ENCODE results near the gene HSDL2. TPM values are rescaled to one million over a fixed set of nuclear protein-coding genes. Genes with fewer than 3 reads are reported as not detected.

The HSDL2 gene
- total and polyA plus RNA-seq, 3 experiments from 2014 or later, result 14.9 to 17.9 (median 17.0) TPM

- Histone ChIP-seq H3K9me3 (ENCODE audit: low read length) (peaks cover 5% of the 10 kb centered on the region), H3K27ac (ENCODE audit: low read depth, low read length) (no peak overlapping the region), H3K4me3 (ENCODE audit: low read length) (no peak overlapping the region), H3K27me3 (ENCODE audit: insufficient read depth, low read length, poor library complexity, severe bottlenecking) (no peaks in the 10 kb centered on the region), H3K4me1 (ENCODE audit: insufficient read depth, low read length) (no peaks in the 10 kb centered on the region), H3K36me3 (ENCODE audit: insufficient read depth, low read length) (no peaks in the 10 kb centered on the region)
- H3K4me1 Mint-ChIP-seq, result peaks cover 0 to 12% (median 1%) of the 10 kb centered on the region in 3 donors
- H3K27me3 Mint-ChIP-seq, result no peaks in the 10 kb centered on the region
- DNase-seq, result no peak
- no peak overlapping the region for H3K4me3 Mint-ChIP-seq
- peaks cover 8 to 27% (median 19%) of the 10 kb centered on the region in 3 donors for H3K36me3 Mint-ChIP-seq
- ChIA-PET CTCF (no interaction called here), POLR2A (no interaction called here)
- H3K27ac Mint-ChIP-seq, result peak overlapping the region in 2 of 8 donors; percentile 13 to 29
- peaks cover 15 to 27% (median 23%) of the 10 kb centered on the region in 5 donors for H3K9me3 Mint-ChIP-seq
Observed at GRCh38 chr9:112493393-112494137, 113.7 kb downstream of the HSDL2 start.

DNA sequence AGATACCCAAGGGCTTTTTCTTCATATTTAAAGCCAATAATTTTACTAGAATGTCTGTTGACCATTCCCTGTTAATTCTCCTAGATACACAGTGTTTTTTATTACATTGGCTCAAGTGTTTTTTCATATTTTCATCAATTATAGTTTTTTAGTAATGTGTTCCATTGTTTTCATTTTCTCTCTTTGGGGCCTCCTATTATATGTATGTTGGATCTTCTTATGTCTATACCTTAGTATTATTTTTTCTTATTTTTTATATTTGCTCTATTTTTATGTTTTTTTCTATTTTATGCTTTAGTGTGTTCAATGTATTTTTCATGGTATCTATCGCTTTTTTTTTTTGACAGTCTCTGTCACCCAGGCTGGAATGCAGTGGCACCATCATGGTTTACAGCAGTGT is 114.2 kb downstream of the HSDL2 start:
- POLR2A ChIA-PET, result no interaction called here
- Histone ChIP-seq H3K9me3 (ENCODE audit: low read length) (peaks cover 5% of the 10 kb centered on the region), H3K4me1 (ENCODE audit: insufficient read depth, low read length) (no peaks in the 10 kb centered on the region), H3K4me3 (ENCODE audit: low read length) (no peak overlapping the region), H3K27ac (ENCODE audit: low read depth, low read length) (no peak overlapping the region), H3K36me3 (ENCODE audit: insufficient read depth, low read length) (no peaks in the 10 kb centered on the region), H3K27me3 (ENCODE audit: insufficient read depth, low read length, poor library complexity, severe bottlenecking) (no peaks in the 10 kb centered on the region)
- Mint-ChIP-seq H3K36me3 (peaks cover 8 to 27% (median 19%) of the 10 kb centered on the region in 3 donors), H3K9me3 (peaks cover 15 to 27% (median 23%) of the 10 kb centered on the region in 5 donors), H3K4me3 (no peak overlapping the region), H3K27ac (no peak overlapping the region), H3K27me3 (no peaks in the 10 kb centered on the region), H3K4me1 (peaks cover 0 to 8% (median 1%) of the 10 kb centered on the region in 3 donors)
- CTCF ChIA-PET, result no interaction called here
- DNase-seq, result no peak

GRCh38 chr9:112495614-112496013 is 115.7 kb downstream of the HSDL2 start:
- H3K36me3 Mint-ChIP-seq, result peaks cover 8 to 27% (median 19%) of the 10 kb centered on the region in 3 donors
- H3K4me3 Mint-ChIP-seq, result no peak overlapping the region
- no peaks in the 10 kb centered on the region for H3K4me1 Mint-ChIP-seq
- H3K27ac Mint-ChIP-seq, result no peak overlapping the region
- no peaks in the 10 kb centered on the region for H3K4me1 ChIP-seq (ENCODE audit: insufficient read depth, low read length)
- no peaks in the 10 kb centered on the region for H3K36me3 ChIP-seq (ENCODE audit: insufficient read depth, low read length)
- no peaks in the 10 kb centered on the region for H3K27me3 ChIP-seq (ENCODE audit: insufficient read depth, low read length, poor library complexity, severe bottlenecking)
- ChIA-PET CTCF (interaction anchor here (1.0 kb wide), 1 partner anchor 52 kb away, joined by 3 read pairs; no protein-coding TSS in a partner anchor), POLR2A (no interaction called here)
- H3K4me3 ChIP-seq (ENCODE audit: low read length), result no peak overlapping the region
- H3K9me3 ChIP-seq (ENCODE audit: low read length), result peaks cover 5% of the 10 kb centered on the region
- no peak for DNase-seq
- H3K27me3 Mint-ChIP-seq, result no peaks in the 10 kb centered on the region
- no peak overlapping the region for H3K27ac ChIP-seq (ENCODE audit: low read depth, low read length)
- H3K9me3 Mint-ChIP-seq, result peaks cover 15 to 27% (median 23%) of the 10 kb centered on the region in 5 donors

- Histone ChIP-seq H3K9me3 (ENCODE audit: low read length) (peaks cover 5% of the 10 kb centered on the region), H3K4me3 (ENCODE audit: low read length) (no peak overlapping the region), H3K27me3 (ENCODE audit: insufficient read depth, low read length, poor library complexity, severe bottlenecking) (no peaks in the 10 kb centered on the region), H3K36me3 (ENCODE audit: insufficient read depth, low read length) (no peaks in the 10 kb centered on the region), H3K4me1 (ENCODE audit: insufficient read depth, low read length) (no peaks in the 10 kb centered on the region), H3K27ac (ENCODE audit: low read depth, low read length) (no peak overlapping the region)
- H3K4me3 Mint-ChIP-seq, result no peak overlapping the region
- CTCF ChIA-PET, result interaction anchor here (1.0 kb wide), 1 partner anchor 53 kb away, joined by 3 read pairs; no protein-coding TSS in a partner anchor
- no peaks in the 10 kb centered on the region for H3K27me3 Mint-ChIP-seq
- H3K9me3 Mint-ChIP-seq, result peaks cover 15 to 27% (median 23%) of the 10 kb centered on the region in 5 donors
- no peaks in the 10 kb centered on the region for H3K4me1 Mint-ChIP-seq
- H3K36me3 Mint-ChIP-seq, result peaks cover 8 to 27% (median 19%) of the 10 kb centered on the region in 3 donors
- no peak for DNase-seq
- POLR2A ChIA-PET, result no interaction called here
- H3K27ac Mint-ChIP-seq, result no peak overlapping the region
Observed at GRCh38 chr9:112496074-112496722, 116.3 kb downstream of the HSDL2 start.

DNA sequence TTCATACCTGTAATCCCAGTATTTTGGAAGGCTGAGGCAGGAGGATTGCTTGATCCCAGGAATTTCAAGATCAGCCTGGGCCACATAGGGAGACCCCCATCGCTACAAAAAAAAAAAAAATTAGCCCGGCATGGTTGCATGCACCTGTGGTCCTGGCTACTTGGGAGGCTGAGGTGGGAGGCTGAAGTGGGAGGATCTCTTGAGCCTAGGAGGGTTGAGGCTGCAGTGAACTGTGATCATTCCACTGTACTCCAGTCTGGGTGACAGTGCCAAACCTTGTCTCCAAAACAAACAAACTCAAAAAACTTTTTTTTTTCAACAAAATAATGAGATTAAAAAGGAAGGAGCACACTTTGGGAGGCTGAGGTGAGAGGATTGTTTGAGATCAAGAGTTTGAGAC is 120.9 kb downstream of the HSDL2 start:
- Mint-ChIP-seq H3K4me1 (no peaks in the 10 kb centered on the region), H3K9me3 (no peaks in the 10 kb centered on the region), H3K27me3 (no peaks in the 10 kb centered on the region), H3K36me3 (peaks cover 0 to 3% (median 2%) of the 10 kb centered on the region in 3 donors), H3K27ac (peak overlapping the region in 1 of 8 donors; percentile 31), H3K4me3 (no peak overlapping the region)
- CTCF ChIA-PET, result no interaction called here
- no peaks in the 10 kb centered on the region for H3K27me3 ChIP-seq (ENCODE audit: insufficient read depth, low read length, poor library complexity, severe bottlenecking)
- H3K4me3 ChIP-seq (ENCODE audit: low read length), result no peak overlapping the region
- H3K36me3 ChIP-seq (ENCODE audit: insufficient read depth, low read length), result no peaks in the 10 kb centered on the region
- H3K27ac ChIP-seq (ENCODE audit: low read depth, low read length), result no peak overlapping the region
- POLR2A ChIA-PET, result no interaction called here
- H3K9me3 ChIP-seq (ENCODE audit: low read length), result no peaks in the 10 kb centered on the region
- H3K4me1 ChIP-seq (ENCODE audit: insufficient read depth, low read length), result no peaks in the 10 kb centered on the region
- DNase-seq, result no peak

GRCh38 chr9:112501287-112501686 is 121.4 kb downstream of the HSDL2 start:
- H3K36me3 ChIP-seq (ENCODE audit: insufficient read depth, low read length), result no peaks in the 10 kb centered on the region
- H3K4me3 Mint-ChIP-seq, result no peak overlapping the region
- no peaks in the 10 kb centered on the region for H3K9me3 ChIP-seq (ENCODE audit: low read length)
- H3K27me3 ChIP-seq (ENCODE audit: insufficient read depth, low read length, poor library complexity, severe bottlenecking), result no peaks in the 10 kb centered on the region
- no peaks in the 10 kb centered on the region for H3K4me1 Mint-ChIP-seq
- no peaks in the 10 kb centered on the region for H3K4me1 ChIP-seq (ENCODE audit: insufficient read depth, low read length)
- ChIA-PET POLR2A (no interaction called here), CTCF (no interaction called here)
- no peak for DNase-seq
- peaks cover 0 to 3% (median 2%) of the 10 kb centered on the region in 3 donors for H3K36me3 Mint-ChIP-seq
- H3K9me3 Mint-ChIP-seq, result no peaks in the 10 kb centered on the region
- H3K4me3 ChIP-seq (ENCODE audit: low read length), result no peak overlapping the region
- no peak overlapping the region for H3K27ac ChIP-seq (ENCODE audit: low read depth, low read length)
- H3K27ac Mint-ChIP-seq, result no peak overlapping the region
- H3K27me3 Mint-ChIP-seq, result no peaks in the 10 kb centered on the region

DNA sequence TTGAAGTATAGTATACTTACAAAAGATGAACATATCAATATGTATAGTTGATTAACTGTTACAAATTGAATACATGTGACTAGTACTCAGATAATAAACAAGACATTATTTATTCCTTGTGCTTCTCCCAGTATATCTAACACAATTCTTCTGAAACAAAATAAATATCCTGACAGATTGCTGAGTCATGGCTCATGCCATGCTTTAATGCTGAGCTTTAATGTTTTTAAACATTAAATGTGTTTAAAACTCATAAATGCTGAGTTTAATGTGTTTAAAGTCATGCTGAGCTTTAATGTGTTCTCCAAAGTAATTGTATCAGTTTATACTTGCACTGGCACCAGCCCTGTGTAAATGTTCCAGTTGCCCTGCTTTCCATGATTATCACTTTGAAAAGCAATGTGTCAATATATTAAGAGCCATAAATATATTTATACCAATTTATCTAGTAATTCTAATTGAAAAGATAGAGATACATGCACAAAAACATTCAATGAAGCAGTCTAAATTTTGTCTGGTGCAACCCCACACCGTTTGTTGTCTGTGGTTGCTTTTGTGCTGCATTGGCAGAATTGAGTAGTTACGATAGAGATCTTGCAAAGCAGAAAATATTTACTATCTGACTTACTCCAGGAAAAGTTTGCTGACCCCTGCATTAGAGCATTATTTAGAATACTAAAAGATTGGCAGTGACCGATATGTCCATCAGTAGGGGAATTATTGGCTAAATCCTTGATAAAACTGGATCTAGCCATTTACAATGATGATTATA is 122.5 kb downstream of the HSDL2 start:
- Histone ChIP-seq H3K27ac (ENCODE audit: low read depth, low read length) (no peak overlapping the region), H3K4me3 (ENCODE audit: low read length) (no peak overlapping the region), H3K4me1 (ENCODE audit: insufficient read depth, low read length) (no peaks in the 10 kb centered on the region), H3K9me3 (ENCODE audit: low read length) (no peaks in the 10 kb centered on the region), H3K27me3 (ENCODE audit: insufficient read depth, low read length, poor library complexity, severe bottlenecking) (no peaks in the 10 kb centered on the region), H3K36me3 (ENCODE audit: insufficient read depth, low read length) (no peaks in the 10 kb centered on the region)
- Mint-ChIP-seq H3K9me3 (no peaks in the 10 kb centered on the region), H3K4me3 (no peak overlapping the region), H3K27ac (no peak overlapping the region), H3K27me3 (no peaks in the 10 kb centered on the region), H3K4me1 (no peaks in the 10 kb centered on the region), H3K36me3 (peaks cover 0 to 3% (median 2%) of the 10 kb centered on the region in 3 donors)
- CTCF ChIA-PET, result no interaction called here
- POLR2A ChIA-PET, result no interaction called here
- DNase-seq, result no peak

DNA sequence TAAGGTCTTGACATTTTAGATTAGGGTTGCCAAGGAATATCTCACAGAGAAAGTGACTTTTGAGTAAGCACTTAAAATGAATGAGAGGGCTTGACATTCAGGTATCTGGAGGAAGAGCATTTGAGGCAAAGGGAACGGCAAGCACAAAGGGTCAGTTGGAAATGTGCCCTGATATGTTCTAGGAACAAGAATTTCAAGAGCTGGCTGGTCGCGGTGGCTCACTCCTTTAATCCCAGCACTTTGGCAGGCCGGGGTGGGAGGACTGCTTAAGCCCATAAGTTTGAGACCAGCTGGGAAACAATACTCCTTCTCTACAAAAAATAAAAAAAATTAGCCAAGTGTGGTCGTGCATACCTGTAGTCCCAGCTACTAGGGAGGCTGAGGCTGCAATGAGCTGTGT is 123.3 kb downstream of the HSDL2 start:
- Histone ChIP-seq H3K36me3 (ENCODE audit: insufficient read depth, low read length) (no peaks in the 10 kb centered on the region), H3K27me3 (ENCODE audit: insufficient read depth, low read length, poor library complexity, severe bottlenecking) (no peaks in the 10 kb centered on the region), H3K4me1 (ENCODE audit: insufficient read depth, low read length) (no peaks in the 10 kb centered on the region), H3K27ac (ENCODE audit: low read depth, low read length) (no peak overlapping the region), H3K4me3 (ENCODE audit: low read length) (no peak overlapping the region), H3K9me3 (ENCODE audit: low read length) (no peaks in the 10 kb centered on the region)
- Mint-ChIP-seq H3K9me3 (no peaks in the 10 kb centered on the region), H3K4me3 (no peak overlapping the region), H3K27me3 (no peaks in the 10 kb centered on the region), H3K4me1 (no peaks in the 10 kb centered on the region), H3K27ac (no peak overlapping the region), H3K36me3 (peaks cover 0 to 3% (median 2%) of the 10 kb centered on the region in 3 donors)
- CTCF ChIA-PET, result no interaction called here
- POLR2A ChIA-PET, result no interaction called here
- DNase-seq, result no peak

All from CD8-positive, alpha-beta memory T cell (primary cell).